Measurements from ENCODE around the gene CCR2. TPM values are rescaled to one million over a fixed set of nuclear protein-coding genes. Genes with fewer than 3 reads are reported as not detected.

CCR2 gene
- polyA plus RNA-seq, 1 donor (not counting 4 experiments of a cell fraction or from before 2014, with no cell fraction given): 0.07 TPM

- Histone ChIP-seq H3K79me2 (ENCODE audit: control insufficient read depth, insufficient read depth, low read length) (no peaks in the 10 kb centered on the region), H3K9me1 (ENCODE audit: control insufficient read depth, extremely low read depth, insufficient read depth, low read length) (no peaks in the 10 kb centered on the region), H3K9ac (ENCODE audit: control insufficient read depth, extremely low read depth, insufficient read depth, low read length) (no peak within 1 kb of the TSS), H3K27me3 (ENCODE audit: control insufficient read depth, extremely low read depth, insufficient read depth, low read length) (no peaks in the 10 kb centered on the region), H3K9me3 (ENCODE audit: control insufficient read depth, low read depth, low read length) (no peaks in the 10 kb centered on the region), H4K20me1 (ENCODE audit: control insufficient read depth, extremely low read depth, insufficient read depth, low read length) (no peaks in the 10 kb centered on the region), H3K4me3 (ENCODE audit: control insufficient read depth in 2 of 3, extremely low read depth in 1 of 3, insufficient read depth in 2 of 3, low read depth in 1 of 3, low read length in 3 of 3) (no peak within 1 kb of the TSS), H3K27ac (ENCODE audit: control insufficient read depth, insufficient read depth, low read length) (no peak within 1 kb of the TSS), H2AFZ (ENCODE audit: control insufficient read depth, low read length) (no peak within 1 kb of the TSS), H3K36me3 (ENCODE audit: control insufficient read depth in 2 of 2, extremely low read depth in 1 of 2, insufficient read depth in 2 of 2, low read length in 2 of 2) (no peaks in the 10 kb centered on the region), H3K4me1 (ENCODE audit: control insufficient read depth, extremely low read depth, insufficient read depth, low read length) (no peaks in the 10 kb centered on the region), H3K4me2 (ENCODE audit: control insufficient read depth, extremely low read depth, insufficient read depth, low read depth, low read length) (no peak within 1 kb of the TSS)
- dilution Hi-C loops (cut with MboI; ENCODE audit: extremely low pct_ligation_motif_present, low sequenced_read_pairs): no loop called here
- TF ChIP-seq CTCF (optimal IDR thresholded peaks at IDR 0.05 in 1 of 3, IDR thresholded peaks at IDR 0.05 in 1 of 3, conservative IDR thresholded peaks at IDR 0.05 in 1 of 3; ENCODE audit: extremely low read depth in 1 of 3, insufficient read depth in 2 of 3, low read length in 3 of 3): no peak
- TF ChIP-seq EZH2 (IDR thresholded peaks at IDR 0.05; ENCODE audit: low read length): no peak
- FAIRE-seq (no peak), DNase-seq (ENCODE audit: low read depth, low spot score) (no peak)
These were observed 53.1 kb downstream of the CCR2 start, which contains the start of the genes CCR5AS and CCRL2 for GRCh38 chr3:46406788-46407611. Gene CCR5AS (minus strand): TSS chr3:46407066. Gene CCRL2 (plus strand): TSS chr3:46407259. CDS start chr3:46408080, 821 bp downstream.

- no peak for DNase-seq (ENCODE audit: low read depth, low spot score)
- no peak for FAIRE-seq
- no peak overlapping the region for H2AFZ ChIP-seq (ENCODE audit: control insufficient read depth, low read length)
These were observed 54.1 kb downstream of the CCR2 start for GRCh38 chr3:46407970-46408369.

More at GRCh38 chr3:46407970-46408369, 54.1 kb downstream of the CCR2 start:
- H3K27ac ChIP-seq (ENCODE audit: control insufficient read depth, insufficient read depth, low read length): no peak overlapping the region
- dilution Hi-C loops (cut with MboI; ENCODE audit: extremely low pct_ligation_motif_present, low sequenced_read_pairs): no loop called here
- H3K9ac ChIP-seq (ENCODE audit: control insufficient read depth, extremely low read depth, insufficient read depth, low read length): no peak overlapping the region
- H3K36me3 ChIP-seq (ENCODE audit: control insufficient read depth in 2 of 2, extremely low read depth in 1 of 2, insufficient read depth in 2 of 2, low read length in 2 of 2): no peaks in the 10 kb centered on the region
- H4K20me1 ChIP-seq (ENCODE audit: control insufficient read depth, extremely low read depth, insufficient read depth, low read length): no peaks in the 10 kb centered on the region
- H3K4me2 ChIP-seq (ENCODE audit: control insufficient read depth, extremely low read depth, insufficient read depth, low read depth, low read length): no peak overlapping the region
- H3K4me3 ChIP-seq (ENCODE audit: control insufficient read depth in 2 of 3, extremely low read depth in 1 of 3, insufficient read depth in 2 of 3, low read depth in 1 of 3, low read length in 3 of 3): no peak overlapping the region
- TF ChIP-seq CTCF (optimal IDR thresholded peaks at IDR 0.05 in 1 of 3, IDR thresholded peaks at IDR 0.05 in 1 of 3, conservative IDR thresholded peaks at IDR 0.05 in 1 of 3; ENCODE audit: extremely low read depth in 1 of 3, insufficient read depth in 2 of 3, low read length in 3 of 3): no peak
- no peak for TF ChIP-seq EZH2 (IDR thresholded peaks at IDR 0.05; ENCODE audit: low read length)
- H3K27me3 ChIP-seq (ENCODE audit: control insufficient read depth, extremely low read depth, insufficient read depth, low read length): no peaks in the 10 kb centered on the region
- no peaks in the 10 kb centered on the region for H3K4me1 ChIP-seq (ENCODE audit: control insufficient read depth, extremely low read depth, insufficient read depth, low read length)
- H3K9me1 ChIP-seq (ENCODE audit: control insufficient read depth, extremely low read depth, insufficient read depth, low read length): no peaks in the 10 kb centered on the region
- no peaks in the 10 kb centered on the region for H3K9me3 ChIP-seq (ENCODE audit: control insufficient read depth, low read depth, low read length)
- no peaks in the 10 kb centered on the region for H3K79me2 ChIP-seq (ENCODE audit: control insufficient read depth, insufficient read depth, low read length)
